Epithelial cell of proximal tubule (primary cell): Measurements from ENCODE around the gene SSTR4. TPM values are rescaled to one million over a fixed set of nuclear protein-coding genes. Genes with fewer than 3 reads are reported as not detected.

Source experiments
- DNase-seq: peaks from one replicate; pipeline ENCODE4 v3.0.0-alpha.2; 2011; ENCODE audit warnings: low read depth
- H3K4me3 ChIP-seq: 2 replicates; pipeline ENCODE4 v1.5.1; 2011; ENCODE audit warnings: low read depth, mild to moderate bottlenecking, low read length
- CTCF ChIP-seq: conservative IDR thresholded peaks from 2 replicates; pipeline ENCODE4 v1.5.1; 2012; ENCODE audit warnings: low read depth, mild to moderate bottlenecking, low read length
- total RNA-seq: library from RNA; depleted of rRNA; stranded (reverse); fragments of >200 nt; gene quantifications from 2 replicates; pipeline ENCODE4 v1.2.3, GENCODE V29; 2015

The SSTR4 gene
- total RNA-seq, 1 donor from 2014 or later: not detected

- TF ChIP-seq CTCF: no peak
Observed at GRCh38 chr20:23018432-23018831, 16.7 kb upstream of the SSTR4 start.

GRCh38 chr20:23018941-23019340, 16.2 kb upstream of the SSTR4 start:
- no peak for TF ChIP-seq CTCF
- H3K4me3 ChIP-seq: no peak overlapping the region

More at GRCh38 chr20:23018432-23018831, 16.7 kb upstream of the SSTR4 start:
- no peak overlapping the region for H3K4me3 ChIP-seq
- DNase-seq: no peak

GRCh38 chr20:23019403-23019802, 15.7 kb upstream of the SSTR4 start:
- no peak for DNase-seq
- no peak overlapping the region for H3K4me3 ChIP-seq
- no peak for TF ChIP-seq CTCF

More at GRCh38 chr20:23018941-23019340, 16.2 kb upstream of the SSTR4 start:
- DNase-seq: no peak

- no peak for DNase-seq
- H3K4me3 ChIP-seq: no peak overlapping the region
- TF ChIP-seq CTCF: no peak
Observed at GRCh38 chr20:23020230-23021018, 14.7 kb upstream of the SSTR4 start.

GRCh38 chr20:23021541-23021940, 13.6 kb upstream of the SSTR4 start:
- TF ChIP-seq CTCF: no peak
- no peak overlapping the region for H3K4me3 ChIP-seq
- no peak for DNase-seq

GRCh38 chr20:23021951-23022350, 13.2 kb upstream of the SSTR4 start:
- H3K4me3 ChIP-seq: no peak overlapping the region
- no peak for TF ChIP-seq CTCF
- no peak for DNase-seq

- no peak overlapping the region for H3K4me3 ChIP-seq
- no peak for DNase-seq
- TF ChIP-seq CTCF: no peak
Observed at GRCh38 chr20:23022849-23023248, 12.3 kb upstream of the SSTR4 start.
